SK-N-SH treated with all-trans-retinoic acid at 6 μM for 48 hours (cell line): ENCODE data around the gene COMT.

Experiments used
- ARNTL ChIP-seq: fragments of 450-650 bp; formaldehyde crosslinking; IDR thresholded peaks from 2 replicates; pipeline ENCODE4 v1.5.0; 2020; ENCODE audit warnings: low read depth, mild to moderate bottlenecking, moderate library complexity, borderline replicate concordance
- OSR1 ChIP-seq: fragments of 250-450 bp; sonication (Bioruptor Pico); IDR thresholded peaks from 2 replicates; pipeline ENCODE4 v1.8.0; 2022; ENCODE audit warnings: moderate library complexity, mild to moderate bottlenecking, inconsistent platforms
- PATZ1 ChIP-seq: fragments of 250-450 bp; sonication (Bioruptor Pico); IDR thresholded peaks from 2 replicates; pipeline ENCODE4 v1.8.0; 2020; ENCODE audit warnings: mild to moderate bottlenecking, moderate library complexity, borderline replicate concordance
- PPARA ChIP-seq: fragments of 250-450 bp; sonication (Bioruptor Pico); IDR thresholded peaks from 2 replicates; pipeline ENCODE4 v1.5.0; 2020; ENCODE audit warnings: mild to moderate bottlenecking, borderline replicate concordance
- TCF4 ChIP-seq: fragments of 250-450 bp; sonication (Bioruptor Pico); IDR thresholded peaks from 2 replicates; pipeline ENCODE4 v1.8.0; 2021; ENCODE audit warnings: mild to moderate bottlenecking, moderate library complexity, borderline replicate concordance
- TOX ChIP-seq: fragments of 250-450 bp; sonication (Bioruptor Pico); IDR thresholded peaks from 2 replicates; pipeline ENCODE4 v1.8.0; 2021; ENCODE audit warnings: mild to moderate bottlenecking, moderate library complexity, borderline replicate concordance
- ZNF8 ChIP-seq: fragments of 450-650 bp; formaldehyde crosslinking; IDR thresholded peaks from 2 replicates; pipeline ENCODE4 v1.5.0; 2020; ENCODE audit warnings: mild to moderate bottlenecking, moderate library complexity
- TF ChIP-seq, protein P1 (sequence below): fragments of 250-450 bp; sonication (Bioruptor Pico); IDR thresholded peaks from 2 replicates; pipeline ENCODE4 v1.5.1; 2021; ENCODE audit warnings: mild to moderate bottlenecking, moderate library complexity

DNA sequence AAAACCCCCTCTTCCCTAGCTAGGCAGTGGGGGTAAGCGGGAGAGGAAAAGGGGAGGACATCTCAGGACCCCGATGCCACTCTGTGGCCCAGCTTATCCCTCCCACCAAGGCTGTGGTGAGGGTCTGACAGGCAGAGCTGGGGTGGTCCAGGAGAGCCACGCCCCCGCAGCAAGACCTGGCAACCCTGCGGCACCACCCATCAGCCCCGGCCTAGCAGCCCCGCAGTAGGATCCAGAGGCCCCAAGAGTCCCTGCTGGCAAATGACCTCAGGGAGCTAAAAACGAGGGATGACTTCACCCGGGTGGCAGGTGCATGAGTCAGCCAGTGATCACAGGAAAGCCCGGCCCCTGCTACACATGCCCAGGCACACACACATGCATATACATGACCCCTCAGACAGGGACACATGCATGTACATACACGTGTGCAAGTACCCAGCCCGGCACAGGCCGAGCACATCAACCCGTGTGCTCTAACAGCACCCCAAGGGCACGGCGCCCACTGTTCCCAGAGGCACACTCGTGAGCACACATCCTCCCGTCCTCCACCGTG is 42.7 kb downstream of the COMT start:
- TF ChIP-seq PPARA (CRISPR knock-in tag) (no peak), PATZ1 (CRISPR knock-in tag) (no peak), TOX (no peak), TCF4 (CRISPR knock-in tag) (no peak), OSR1 (CRISPR knock-in tag) (no peak), ARNTL (CRISPR knock-in tag) (no peak), ZNF8 (no peak)
- TF ChIP-seq, protein P1, sequence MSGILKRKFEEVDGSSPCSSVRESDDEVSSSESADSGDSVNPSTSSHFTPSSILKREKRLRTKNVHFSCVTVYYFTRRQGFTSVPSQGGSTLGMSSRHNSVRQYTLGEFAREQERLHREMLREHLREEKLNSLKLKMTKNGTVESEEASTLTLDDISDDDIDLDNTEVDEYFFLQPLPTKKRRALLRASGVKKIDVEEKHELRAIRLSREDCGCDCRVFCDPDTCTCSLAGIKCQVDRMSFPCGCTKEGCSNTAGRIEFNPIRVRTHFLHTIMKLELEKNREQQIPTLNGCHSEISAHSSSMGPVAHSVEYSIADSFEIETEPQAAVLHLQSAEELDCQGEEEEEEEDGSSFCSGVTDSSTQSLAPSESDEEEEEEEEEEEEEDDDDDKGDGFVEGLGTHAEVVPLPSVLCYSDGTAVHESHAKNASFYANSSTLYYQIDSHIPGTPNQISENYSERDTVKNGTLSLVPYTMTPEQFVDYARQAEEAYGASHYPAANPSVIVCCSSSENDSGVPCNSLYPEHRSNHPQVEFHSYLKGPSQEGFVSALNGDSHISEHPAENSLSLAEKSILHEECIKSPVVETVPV = no peak
